HepG2 (cell line): ENCODE results near the gene PXDC1. TPM values are rescaled to one million over a fixed set of nuclear protein-coding genes. Genes with fewer than 3 reads are reported as not detected.

Source experiments
- ARID2 ChIP-seq: sonication (generic); formaldehyde crosslinking; IDR thresholded peaks from 2 replicates; pipeline ENCODE4 v1.8.1; 2022; ENCODE audit warnings: mild to moderate bottlenecking, missing genetic modification reagents, borderline replicate concordance
- BRD4 ChIP-seq: sonication (generic); formaldehyde crosslinking; IDR thresholded peaks from 2 replicates; pipeline ENCODE4 v1.4.0; 2020; ENCODE audit warnings: missing genetic modification reagents
- GPN1 ChIP-seq: sonication (generic); formaldehyde crosslinking; IDR thresholded peaks from 2 replicates; pipeline ENCODE4 v1.5.1; 2020; ENCODE audit warnings: missing genetic modification reagents, borderline replicate concordance
- KLF13 ChIP-seq: sonication (generic); formaldehyde crosslinking; IDR thresholded peaks from 2 replicates; pipeline ENCODE4 v1.4.0; 2020; ENCODE audit warnings: mild to moderate bottlenecking, missing genetic modification reagents
- SMARCE1 ChIP-seq: fragments of 450-650 bp; IDR thresholded peaks from 2 replicates; pipeline ENCODE4 v1.6.1; 2017; ENCODE audit warnings: borderline replicate concordance
- ZNF251 ChIP-seq: sonication (generic); formaldehyde crosslinking; IDR thresholded peaks from 2 replicates; pipeline ENCODE4 v1.9.0; 2021; ENCODE audit warnings: mild to moderate bottlenecking, missing genetic modification reagents
- ZNF263 ChIP-seq: sonication (generic); formaldehyde crosslinking; IDR thresholded peaks from 2 replicates; pipeline ENCODE4 v1.4.0; 2020; ENCODE audit warnings: missing genetic modification reagents
- ZNF280B ChIP-seq: sonication (generic); formaldehyde crosslinking; IDR thresholded peaks from 2 replicates; pipeline ENCODE4 v1.5.0; 2020; ENCODE audit warnings: missing genetic modification reagents, mild to moderate bottlenecking, borderline replicate concordance
- ZNF333 ChIP-seq: sonication (generic); formaldehyde crosslinking; IDR thresholded peaks from 2 replicates; pipeline ENCODE4 v1.4.0; 2020; ENCODE audit warnings: mild to moderate bottlenecking, missing genetic modification reagents, borderline replicate concordance
- ZNF580 ChIP-seq: IDR thresholded peaks from 2 replicates; pipeline ENCODE4 v1.6.1; 2016; ENCODE audit warnings: low read depth, borderline replicate concordance
- ZNF782 ChIP-seq: sonication (generic); formaldehyde crosslinking; IDR thresholded peaks from 2 replicates; pipeline ENCODE4 v1.4.0; 2020; ENCODE audit warnings: missing genetic modification reagents, mild to moderate bottlenecking, borderline replicate concordance
- ZSCAN30 ChIP-seq: sonication (generic); formaldehyde crosslinking; IDR thresholded peaks from 2 replicates; pipeline ENCODE4 v1.5.0; 2020; ENCODE audit warnings: mild to moderate bottlenecking, missing genetic modification reagents
- polyA plus RNA-seq, 8 experiments: library from polyadenylated mRNA; depleted of rRNA in 3 of 8; stranded (reverse) in 7 of 8; unstranded in 1 of 8; fragments of >200 nt; fragmentation: Illumina TruSeq in 4 of 8; extraction: Trizol in 4 of 8; gene quantifications; 2 replicates each; pipeline versions ENCODE4 v1.2.1 to v1.2.3, GENCODE V29; 2011 to 2016; ENCODE audit warnings: low read depth in 4 of 8, missing spikeins in 1 of 8, mixed read lengths in 1 of 8; ENCODE audit not compliant: insufficient read depth in 1 of 8
- total RNA-seq, 5 experiments: library from RNA; depleted of rRNA; stranded (reverse); fragments of >200 nt; fragmentation: Illumina TruSeq; extraction: Trizol; gene quantifications; 2 replicates each; pipeline ENCODE4 v1.2.3, GENCODE V29; 2016; ENCODE audit warnings: low read depth in 1 of 5
- TF ChIP-seq, protein P1 (sequence below): sonication (generic); formaldehyde crosslinking; IDR thresholded peaks from 2 replicates; pipeline ENCODE4 v1.5.0; 2020; ENCODE audit warnings: missing genetic modification reagents
- TF ChIP-seq, protein P2 (sequence below), 2 experiments: fragments of 450-650 bp in 1 of 2; sonication (generic) in 1 of 2; formaldehyde crosslinking in 1 of 2; IDR thresholded peaks; 2 replicates each; pipeline versions ENCODE4 v1.6.1 to v1.8.0; 2016 to 2022; ENCODE audit warnings: antibody characterized with exemption in 1 of 2, mild to moderate bottlenecking in 1 of 2, missing genetic modification reagents in 1 of 2
- TF ChIP-seq, protein P3 (sequence below): sonication (generic); formaldehyde crosslinking; IDR thresholded peaks from 2 replicates; pipeline ENCODE4 v1.4.0; 2020; ENCODE audit warnings: missing genetic modification reagents

The PXDC1 gene
- total and polyA plus RNA-seq, 2 of the 13 experiments (the other 11 are each of a cell fraction or from before 2014, with no cell fraction given) = 32.4 to 34.7 TPM

DNA sequence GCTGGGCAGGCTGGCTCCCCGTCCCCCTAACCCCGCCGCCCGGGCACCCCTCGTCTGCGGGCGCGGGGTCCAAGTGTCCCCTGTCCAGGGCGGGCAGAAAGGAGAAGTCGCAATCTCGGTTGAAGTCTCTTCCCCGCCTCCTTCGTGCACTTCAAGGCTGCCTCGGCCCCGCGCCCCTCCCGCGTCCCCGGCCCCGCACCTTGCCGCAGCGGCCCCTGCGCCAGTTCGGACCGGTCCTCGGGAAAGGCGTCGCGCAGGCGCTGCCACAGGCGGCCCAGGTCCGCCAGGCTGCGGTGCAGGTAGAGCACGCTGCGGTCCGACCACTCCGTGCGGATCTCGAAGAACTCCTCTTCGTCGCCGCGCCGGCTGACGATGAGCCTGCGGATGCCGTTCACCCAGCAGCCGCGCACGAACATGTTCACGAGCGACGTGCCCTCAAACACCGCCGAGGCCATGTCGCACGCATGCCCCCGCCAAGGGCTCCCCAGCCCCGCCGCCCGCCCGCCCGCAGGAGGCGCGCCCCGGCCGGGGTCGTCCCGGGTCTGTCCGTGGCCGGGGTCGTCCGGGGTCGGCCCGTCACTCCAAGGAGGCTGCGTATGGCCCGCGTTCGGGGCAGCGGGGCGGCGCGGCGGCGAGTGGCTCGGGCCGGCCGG, at the start of gene PXDC1 (continued):
- TF ChIP-seq ZNF580 (CRISPR knock-in tag) (0 out of 2 replicates have a peak, but pooled peaks have one; percentile 53), ARID2 (CRISPR knock-in tag) (peak; percentile 46; the same call in 1 of the 2 replicates), SMARCE1 (0 out of 2 replicates have a peak, but pooled peaks have one; percentile 44), BRD4 (CRISPR knock-in tag) (peak; percentile 82), ZNF333 (no peak), ZNF280B (CRISPR knock-in tag) (0 out of 2 replicates have a peak, but pooled peaks have one; percentile 38), GPN1 (CRISPR knock-in tag) (peak; percentile 43; the same call in 1 of the 2 replicates), ZNF782 (CRISPR knock-in tag) (0 out of 2 replicates have a peak, but pooled peaks have one; percentile 39), ZSCAN30 (CRISPR knock-in tag) (no peak; the same call in 1 of the 2 replicates), ZNF251 (CRISPR knock-in tag) (0 out of 2 replicates have a peak, but pooled peaks have one; percentile 68), ZNF263 (CRISPR knock-in tag) (no peak; the same call in none of the 2 replicates), KLF13 (CRISPR knock-in tag) (no peak)
- TF ChIP-seq, protein P1, sequence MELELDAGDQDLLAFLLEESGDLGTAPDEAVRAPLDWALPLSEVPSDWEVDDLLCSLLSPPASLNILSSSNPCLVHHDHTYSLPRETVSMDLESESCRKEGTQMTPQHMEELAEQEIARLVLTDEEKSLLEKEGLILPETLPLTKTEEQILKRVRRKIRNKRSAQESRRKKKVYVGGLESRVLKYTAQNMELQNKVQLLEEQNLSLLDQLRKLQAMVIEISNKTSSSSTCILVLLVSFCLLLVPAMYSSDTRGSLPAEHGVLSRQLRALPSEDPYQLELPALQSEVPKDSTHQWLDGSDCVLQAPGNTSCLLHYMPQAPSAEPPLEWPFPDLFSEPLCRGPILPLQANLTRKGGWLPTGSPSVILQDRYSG (CRISPR knock-in tag) = 0 out of 2 replicates have a peak, but pooled peaks have one; percentile 83
- TF ChIP-seq, protein P2, sequence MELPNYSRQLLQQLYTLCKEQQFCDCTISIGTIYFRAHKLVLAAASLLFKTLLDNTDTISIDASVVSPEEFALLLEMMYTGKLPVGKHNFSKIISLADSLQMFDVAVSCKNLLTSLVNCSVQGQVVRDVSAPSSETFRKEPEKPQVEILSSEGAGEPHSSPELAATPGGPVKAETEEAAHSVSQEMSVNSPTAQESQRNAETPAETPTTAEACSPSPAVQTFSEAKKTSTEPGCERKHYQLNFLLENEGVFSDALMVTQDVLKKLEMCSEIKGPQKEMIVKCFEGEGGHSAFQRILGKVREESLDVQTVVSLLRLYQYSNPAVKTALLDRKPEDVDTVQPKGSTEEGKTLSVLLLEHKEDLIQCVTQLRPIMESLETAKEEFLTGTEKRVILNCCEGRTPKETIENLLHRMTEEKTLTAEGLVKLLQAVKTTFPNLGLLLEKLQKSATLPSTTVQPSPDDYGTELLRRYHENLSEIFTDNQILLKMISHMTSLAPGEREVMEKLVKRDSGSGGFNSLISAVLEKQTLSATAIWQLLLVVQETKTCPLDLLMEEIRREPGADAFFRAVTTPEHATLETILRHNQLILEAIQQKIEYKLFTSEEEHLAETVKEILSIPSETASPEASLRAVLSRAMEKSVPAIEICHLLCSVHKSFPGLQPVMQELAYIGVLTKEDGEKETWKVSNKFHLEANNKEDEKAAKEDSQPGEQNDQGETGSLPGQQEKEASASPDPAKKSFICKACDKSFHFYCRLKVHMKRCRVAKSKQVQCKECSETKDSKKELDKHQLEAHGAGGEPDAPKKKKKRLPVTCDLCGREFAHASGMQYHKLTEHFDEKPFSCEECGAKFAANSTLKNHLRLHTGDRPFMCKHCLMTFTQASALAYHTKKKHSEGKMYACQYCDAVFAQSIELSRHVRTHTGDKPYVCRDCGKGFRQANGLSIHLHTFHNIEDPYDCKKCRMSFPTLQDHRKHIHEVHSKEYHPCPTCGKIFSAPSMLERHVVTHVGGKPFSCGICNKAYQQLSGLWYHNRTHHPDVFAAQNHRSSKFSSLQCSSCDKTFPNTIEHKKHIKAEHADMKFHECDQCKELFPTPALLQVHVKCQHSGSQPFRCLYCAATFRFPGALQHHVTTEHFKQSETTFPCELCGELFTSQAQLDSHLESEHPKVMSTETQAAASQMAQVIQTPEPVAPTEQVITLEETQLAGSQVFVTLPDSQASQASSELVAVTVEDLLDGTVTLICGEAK (IDR thresholded peaks at IDR 0.05) = no peak
- TF ChIP-seq, protein P2 (CRISPR knock-in tag; IDR thresholded peaks at IDR 0.05) = peak; percentile 56; the same call in 1 of the 2 replicates
- TF ChIP-seq, protein P3, sequence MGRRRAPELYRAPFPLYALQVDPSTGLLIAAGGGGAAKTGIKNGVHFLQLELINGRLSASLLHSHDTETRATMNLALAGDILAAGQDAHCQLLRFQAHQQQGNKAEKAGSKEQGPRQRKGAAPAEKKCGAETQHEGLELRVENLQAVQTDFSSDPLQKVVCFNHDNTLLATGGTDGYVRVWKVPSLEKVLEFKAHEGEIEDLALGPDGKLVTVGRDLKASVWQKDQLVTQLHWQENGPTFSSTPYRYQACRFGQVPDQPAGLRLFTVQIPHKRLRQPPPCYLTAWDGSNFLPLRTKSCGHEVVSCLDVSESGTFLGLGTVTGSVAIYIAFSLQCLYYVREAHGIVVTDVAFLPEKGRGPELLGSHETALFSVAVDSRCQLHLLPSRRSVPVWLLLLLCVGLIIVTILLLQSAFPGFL = peak; percentile 90
